ENCODE data around the gene PLEKHO1.
"Not testable (repeated sequence)": the region's sequence is repeated elsewhere in the genome, so short reads cannot be mapped to it uniquely, and the experiment has no call there.

PLEKHO1 gene

DNA sequence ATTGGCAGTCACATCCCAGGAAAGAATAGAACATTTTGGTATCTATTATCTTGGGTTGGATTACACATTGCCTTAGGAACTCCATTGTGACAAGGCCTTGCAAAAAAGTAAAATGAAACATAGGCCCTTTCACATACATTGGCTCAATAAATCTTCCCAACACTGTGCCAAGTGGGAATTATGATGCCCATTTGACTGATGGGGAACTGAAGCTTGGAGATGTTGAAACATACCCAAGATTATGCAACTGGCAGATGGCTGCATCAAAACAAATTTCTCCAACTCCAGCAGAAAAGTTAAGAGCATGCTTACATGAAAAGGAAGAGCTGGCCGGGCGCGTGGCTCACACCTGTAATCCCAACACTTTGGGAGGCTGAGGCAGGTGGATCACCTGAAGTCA is 26.9 kb downstream of the PLEKHO1 start:
- no peak for DNase-seq

DNA sequence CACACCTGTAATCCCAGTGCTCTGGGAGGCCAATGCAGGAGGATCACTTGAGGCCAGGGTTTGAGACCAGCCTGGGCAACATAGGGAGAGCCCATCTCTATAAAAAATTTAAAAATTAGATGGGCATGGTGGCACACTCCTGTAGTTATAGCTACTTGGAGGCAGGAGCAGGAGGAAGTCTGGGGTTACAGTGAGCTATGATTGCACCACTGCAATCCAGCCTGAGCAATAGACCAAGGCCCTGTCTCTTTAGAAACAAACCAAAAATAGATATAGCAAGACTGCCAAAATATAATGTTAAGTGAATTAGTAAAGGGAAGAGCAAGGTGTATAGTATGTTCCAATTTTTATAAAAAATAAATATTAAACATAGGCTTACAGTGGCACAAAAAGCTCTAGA is 28.8 kb downstream of the PLEKHO1 start:
- DNase-seq = no peak

DNA sequence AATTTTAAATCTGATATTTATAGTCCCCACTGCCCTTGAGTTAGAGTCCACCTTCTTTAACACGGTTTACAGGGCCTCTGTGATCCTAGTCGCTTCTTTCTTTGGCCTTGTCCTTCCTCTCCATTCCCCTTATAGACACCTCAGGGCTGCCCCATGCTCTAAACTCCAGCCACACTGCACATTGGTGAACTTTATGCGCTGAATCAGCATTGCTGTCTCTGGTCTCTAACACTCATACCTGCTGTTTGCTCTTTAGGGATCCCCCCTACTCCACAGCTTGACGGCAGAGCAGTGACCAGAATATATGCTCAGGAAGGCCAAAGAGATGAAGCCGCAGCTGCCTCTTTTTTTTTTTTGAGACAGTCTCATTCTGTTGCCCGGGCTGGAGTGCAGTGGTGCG is 30.2 kb downstream of the PLEKHO1 start:
- DNase-seq = no peak

DNA sequence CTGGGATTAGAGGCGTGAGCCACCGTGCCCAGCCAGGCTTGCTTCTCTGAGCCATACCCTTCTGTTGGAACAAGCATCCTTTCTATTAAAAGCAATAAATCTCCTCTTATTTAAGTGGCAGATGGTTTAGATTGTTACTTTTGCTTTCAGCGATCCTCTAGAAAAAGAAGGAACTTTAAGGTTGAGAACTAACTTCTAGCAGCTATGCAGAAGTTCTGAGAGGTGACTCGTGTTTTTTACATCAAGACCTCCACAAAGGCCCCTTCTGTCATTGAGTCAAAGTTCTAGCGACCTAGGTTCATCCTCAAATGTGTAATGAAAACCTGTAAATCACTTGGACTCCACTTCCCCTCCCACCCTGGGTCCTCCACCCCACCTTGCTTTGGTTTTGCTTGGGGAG is 30.8 kb downstream of the PLEKHO1 start:
- no peak for DNase-seq

DNA sequence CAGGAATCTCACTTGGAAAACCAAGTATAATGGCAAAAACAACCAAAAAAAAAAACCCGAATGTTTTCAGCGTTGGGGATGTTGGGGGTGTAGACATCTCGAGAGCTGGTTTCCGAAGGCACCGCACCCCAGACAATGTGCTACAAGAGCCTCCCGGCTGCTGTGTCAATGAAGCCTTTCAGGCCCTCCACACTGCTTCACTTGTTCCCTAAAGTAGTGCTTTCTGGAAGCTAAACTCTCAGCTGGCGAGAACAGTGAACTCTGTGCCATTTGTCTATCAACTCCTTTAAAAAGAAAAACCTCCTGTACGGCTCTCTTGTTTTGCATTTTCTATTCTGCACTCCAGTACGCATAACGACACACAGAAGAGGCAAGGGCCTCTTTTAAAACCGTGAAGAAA is 32.5 kb downstream of the PLEKHO1 start:
- DNase-seq = no peak

DNA sequence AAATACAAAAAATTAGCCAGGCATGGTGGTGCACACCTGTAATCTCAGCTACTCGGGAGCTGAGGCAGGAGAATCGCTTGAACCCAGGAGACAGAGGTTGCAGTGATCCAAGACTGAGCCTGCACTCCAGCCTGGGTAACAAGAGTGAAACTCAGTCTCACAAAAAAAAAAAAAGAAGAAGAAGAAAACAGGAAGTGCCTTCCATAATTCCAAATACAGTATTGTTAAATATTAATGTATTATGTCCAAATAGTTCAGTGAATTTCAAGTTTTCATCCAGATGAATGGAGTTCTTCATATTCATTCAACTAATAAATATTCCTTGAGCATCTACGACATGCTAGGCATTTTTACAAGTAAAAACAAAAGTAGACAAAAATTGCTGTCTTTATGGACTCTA is 33.3 kb downstream of the PLEKHO1 start:
- no peak for DNase-seq

DNA sequence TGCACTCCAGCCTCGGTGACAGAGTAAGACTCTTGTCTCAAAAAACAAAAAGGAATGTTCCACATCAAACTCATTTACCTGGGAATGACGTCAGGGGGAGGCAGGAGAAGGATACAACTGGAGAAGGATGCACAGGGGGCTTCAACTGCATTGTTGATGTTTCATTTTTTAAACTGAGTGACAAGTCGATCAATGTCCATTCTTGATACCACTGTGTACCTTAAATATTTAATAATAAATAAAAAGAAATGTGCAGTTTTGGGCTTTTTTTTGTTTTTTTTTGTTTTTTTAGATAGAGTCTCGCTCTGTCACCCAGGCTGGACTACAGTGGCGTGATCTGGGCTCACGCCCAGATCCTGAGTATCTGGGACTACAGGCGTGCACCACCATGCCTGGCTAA is 35.8 kb downstream of the PLEKHO1 start:
- DNase-seq = no peak

DNA sequence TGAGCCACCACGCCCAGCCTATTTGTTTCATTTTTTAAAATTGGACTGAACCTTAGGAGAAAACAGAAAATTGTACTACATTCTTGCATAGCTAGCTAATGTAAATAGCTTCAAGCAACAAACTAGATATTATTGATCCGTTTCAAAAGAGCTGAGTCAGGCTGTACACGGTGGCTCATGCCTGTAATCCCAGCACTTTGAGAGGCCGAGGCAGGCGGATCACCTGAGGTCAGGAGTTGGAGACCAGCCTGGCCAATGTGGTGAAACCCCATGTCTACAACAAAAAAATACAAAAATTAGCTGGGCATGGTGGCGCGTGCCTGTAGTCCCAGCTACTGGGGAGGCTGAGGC is 36.7 kb downstream of the PLEKHO1 start:
- not testable (repeated sequence) for DNase-seq

DNA sequence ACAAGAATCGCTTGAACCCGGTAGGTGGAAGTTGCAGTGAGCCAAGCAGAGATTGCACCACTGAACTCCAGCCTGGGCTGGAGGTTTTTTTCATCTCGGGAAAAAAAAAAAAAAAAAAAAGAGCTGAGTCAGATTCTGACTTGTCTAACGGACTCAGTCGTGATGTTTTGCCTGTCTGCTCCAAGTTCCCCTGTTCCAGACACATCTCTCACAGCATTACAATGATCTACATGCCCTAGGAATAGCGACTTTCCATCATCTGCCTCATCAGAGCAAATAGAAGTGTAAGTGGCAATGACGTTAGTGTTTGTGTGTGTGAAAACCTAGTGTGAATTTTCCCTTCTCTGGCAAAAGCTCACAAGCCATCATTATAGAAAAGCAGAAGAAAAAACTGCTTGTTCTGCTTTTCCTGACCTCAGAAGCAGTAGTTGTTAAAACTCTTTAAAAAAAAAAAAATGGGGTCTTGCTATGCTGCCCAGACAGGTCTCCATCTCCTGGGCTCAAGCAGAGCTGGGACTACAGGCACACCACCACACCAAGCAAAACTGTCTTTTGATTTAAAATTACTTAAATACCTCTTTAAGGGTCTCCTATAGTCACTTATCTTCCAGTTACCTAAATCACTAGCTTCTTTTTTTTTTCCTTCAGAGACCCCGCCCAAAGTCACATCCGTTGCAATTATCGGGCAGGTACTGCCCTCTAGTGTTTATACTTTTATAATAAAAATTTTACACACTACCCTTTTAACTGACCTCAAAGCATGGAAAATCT is 37.3 kb downstream of the PLEKHO1 start:
- DNase-seq = no peak

DNA sequence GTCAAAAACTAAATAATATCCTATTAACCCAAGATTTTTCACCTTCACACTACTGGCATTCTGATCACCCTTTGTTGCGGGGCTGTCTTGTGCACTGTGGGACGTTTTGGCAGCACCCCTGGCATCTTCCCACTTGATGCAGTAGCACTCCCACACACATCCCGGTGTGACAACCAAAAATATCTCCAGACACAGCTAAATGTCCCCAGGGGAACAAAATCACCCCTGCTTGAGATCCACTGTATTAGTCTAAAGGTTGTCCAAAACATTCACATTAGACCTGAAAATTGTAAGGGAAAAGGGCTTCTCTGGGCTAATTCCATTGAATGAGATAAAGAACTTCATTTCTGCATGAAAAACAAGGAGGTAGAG is 37.8 kb downstream of the PLEKHO1 start:
- no peak for DNase-seq

DNA sequence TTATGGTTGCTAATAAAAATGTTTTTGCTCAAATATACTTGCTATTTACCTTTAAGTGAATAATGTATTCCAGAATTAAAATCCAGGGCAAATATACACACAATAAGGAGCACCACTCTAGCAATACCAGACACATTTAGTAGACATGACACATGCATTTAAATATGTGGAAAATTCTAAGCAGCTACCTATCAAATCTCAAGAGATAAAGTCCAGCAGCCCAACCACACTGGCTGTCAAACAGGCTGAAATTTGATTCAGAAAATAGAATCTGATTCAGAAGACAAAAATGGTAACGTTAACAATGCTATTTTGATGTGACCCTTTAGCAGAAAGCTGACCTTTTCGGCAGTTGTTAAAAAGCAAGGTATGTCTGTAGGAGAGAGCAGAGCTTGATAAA is 42.3 kb downstream of the PLEKHO1 start:
- DNase-seq = no peak

DNA sequence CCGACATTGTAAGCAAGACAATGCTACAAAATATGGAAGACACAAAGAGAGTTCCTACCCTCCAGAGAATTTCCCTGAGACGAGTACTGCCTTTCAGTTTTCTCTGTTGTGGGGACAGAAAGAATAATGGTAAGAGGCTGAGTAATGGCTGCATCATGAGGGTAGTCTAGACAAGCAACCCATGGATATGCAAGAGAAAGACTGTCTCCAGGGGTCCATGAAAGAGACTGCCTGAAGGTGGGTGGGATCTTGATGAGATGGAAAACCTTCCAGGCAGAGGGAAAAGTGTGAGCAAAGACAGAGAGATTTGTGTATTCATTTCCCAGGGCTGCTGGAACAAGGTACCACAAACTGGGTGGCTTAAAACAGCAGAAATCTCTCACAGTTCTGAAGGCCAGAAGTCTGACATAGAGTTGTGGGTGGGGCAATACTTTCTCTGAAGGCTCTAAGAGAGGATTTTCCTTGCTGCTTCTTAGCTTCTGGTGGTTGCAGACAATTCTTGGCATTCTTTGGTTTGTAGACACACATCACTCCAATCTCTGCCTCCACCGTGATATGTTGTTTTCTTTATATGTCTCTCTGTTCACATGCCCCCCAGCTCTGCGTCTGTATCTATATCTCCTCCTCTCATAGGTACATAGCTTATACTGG is 44.8 kb downstream of the PLEKHO1 start:
- DNase-seq = no peak

DNA sequence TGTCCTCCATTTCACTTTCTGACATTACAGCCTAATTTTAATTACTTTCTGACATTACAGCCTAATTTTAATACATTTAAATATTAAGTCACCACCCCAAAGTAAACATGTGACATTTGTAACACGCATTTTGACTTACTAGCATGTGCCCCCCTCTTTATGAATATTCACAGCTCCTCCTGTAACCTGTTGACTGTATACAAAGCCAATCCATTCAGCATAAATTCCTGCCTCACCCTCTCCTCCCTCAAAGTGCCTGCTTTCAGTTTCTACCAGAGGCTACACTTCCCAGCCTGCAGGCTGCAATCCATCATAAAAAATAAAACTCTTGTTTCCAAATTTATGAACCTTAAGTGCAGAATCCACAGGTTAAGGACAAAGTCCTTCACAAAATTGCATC is 46.7 kb downstream of the PLEKHO1 start:
- no peak for DNase-seq

DNA sequence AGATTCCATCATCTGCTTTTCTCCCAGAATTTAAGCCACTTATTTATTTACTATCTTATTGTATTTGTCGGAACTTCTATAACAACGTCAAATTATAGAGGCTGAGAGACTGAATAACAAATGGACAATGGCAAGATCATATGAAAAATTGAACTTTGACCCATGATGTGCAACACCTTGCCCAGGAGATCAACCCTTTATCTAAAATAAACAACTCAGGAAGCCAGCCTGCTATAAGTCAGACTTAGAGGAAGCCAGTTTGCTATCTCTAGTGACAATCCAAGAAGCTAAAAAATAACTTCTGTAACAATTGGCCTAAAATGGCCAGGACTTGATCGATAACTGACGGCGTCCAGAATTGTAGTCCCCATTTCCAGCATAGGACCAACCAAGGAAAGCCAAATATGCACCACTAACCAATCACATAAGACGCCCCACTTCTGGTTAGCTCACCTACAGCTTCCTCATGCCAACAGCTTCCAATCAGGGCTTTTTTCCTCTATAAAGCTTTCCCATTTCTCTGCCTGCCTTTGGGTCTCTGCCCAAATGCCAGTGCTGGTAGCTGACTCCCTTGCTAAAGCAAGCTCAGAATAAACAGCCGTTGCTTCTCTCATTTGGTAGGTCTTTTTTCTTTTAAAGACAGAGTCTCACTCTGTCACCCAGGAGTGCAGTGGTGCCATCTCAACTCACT is 57.7 kb downstream of the PLEKHO1 start:
- no peak for DNase-seq

DNA sequence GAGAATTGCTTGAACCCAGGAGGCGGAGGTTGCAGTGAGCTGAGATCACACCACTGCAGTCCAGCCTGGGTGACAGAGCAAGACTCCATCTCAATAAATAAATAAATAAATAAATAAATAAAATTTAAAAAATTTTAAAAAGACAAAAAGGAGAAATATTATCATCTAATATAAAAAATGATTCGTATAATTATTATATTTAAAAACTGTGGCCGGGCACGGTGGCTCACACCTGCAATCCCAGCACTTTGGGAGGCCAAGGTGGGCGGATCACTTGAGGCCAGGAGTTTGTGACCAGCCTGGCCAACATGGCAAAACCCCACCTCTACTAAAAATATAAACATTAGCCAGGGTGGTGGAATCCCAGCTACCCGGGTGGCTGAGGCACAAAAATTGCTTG is 58.7 kb downstream of the PLEKHO1 start:
- not testable (repeated sequence) for DNase-seq
